GM21526 (cell line): Measurements from ENCODE around the gene NID1.
"Not testable (repeated sequence)": the region's sequence is repeated elsewhere in the genome, so short reads cannot be mapped to it uniquely, and the experiment has no call there.

ENCODE experiments used
- ATAC-seq: cut with Tn5 transposase; IDR thresholded peaks from one replicate; pipeline ENCODE4 v1.9.1; 2021; ENCODE audit warnings: moderate library complexity; ENCODE audit not compliant: unreplicated experiment, low FRiP score

NID1 gene

DNA sequence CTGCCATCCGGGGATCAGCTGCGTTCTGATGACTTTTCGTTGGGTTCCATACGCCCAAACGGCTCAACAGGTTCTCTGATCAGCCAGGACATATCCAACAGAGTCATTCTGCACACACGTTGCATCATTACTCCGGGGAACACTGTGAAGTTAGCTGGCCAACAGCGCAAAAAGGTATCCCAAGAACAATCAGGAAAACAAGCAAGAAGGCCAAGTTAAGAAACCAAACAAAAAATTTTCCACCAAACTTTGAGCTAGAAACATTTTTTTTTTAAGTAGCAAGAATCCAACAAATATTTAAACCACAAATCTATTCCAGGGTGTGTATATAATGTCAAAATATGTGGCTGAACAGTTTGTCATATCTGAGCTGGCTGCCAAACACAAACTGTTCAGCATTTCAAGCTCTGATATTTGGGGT lies 29.2 kb downstream of the NID1 start:
- no peak for ATAC-seq

DNA sequence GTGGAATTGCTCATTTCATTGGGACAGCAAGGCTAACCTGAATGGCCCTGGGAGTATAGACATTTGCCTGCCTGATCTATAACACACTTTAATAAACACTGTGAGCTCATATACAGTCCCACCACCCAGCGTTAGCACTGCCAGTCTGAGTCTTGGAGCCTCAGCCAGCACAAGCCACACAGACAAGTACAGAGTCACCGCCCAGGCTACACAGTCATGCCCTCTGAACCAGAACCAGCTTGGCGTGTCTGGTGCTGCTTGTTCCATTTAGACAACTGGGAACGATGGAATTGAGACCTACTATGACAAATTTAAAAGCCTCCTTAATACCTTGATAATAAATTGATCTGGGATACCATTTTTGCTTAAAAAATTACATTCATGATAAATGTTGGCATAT lies 31.6 kb downstream of the NID1 start:
- ATAC-seq: no peak

DNA sequence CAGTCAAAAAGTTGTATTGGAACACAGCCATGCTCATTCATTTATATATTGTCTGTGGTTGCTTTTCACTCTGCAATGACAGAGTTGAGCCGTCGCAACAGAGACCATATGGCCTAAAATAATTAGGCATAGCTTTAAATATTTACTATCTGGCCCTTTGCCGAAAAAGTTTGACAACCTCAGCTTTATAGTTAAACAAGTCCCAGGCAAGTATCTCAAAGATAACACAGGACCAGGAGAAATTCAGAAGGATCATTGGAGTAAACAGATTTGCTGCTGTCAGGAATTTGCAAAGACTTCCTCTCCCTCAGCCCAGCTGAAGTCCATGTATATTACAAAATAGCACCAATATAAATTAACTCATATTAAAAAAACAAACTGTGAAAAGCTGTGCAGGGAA lies 34.4 kb downstream of the NID1 start:
- no peak for ATAC-seq

DNA sequence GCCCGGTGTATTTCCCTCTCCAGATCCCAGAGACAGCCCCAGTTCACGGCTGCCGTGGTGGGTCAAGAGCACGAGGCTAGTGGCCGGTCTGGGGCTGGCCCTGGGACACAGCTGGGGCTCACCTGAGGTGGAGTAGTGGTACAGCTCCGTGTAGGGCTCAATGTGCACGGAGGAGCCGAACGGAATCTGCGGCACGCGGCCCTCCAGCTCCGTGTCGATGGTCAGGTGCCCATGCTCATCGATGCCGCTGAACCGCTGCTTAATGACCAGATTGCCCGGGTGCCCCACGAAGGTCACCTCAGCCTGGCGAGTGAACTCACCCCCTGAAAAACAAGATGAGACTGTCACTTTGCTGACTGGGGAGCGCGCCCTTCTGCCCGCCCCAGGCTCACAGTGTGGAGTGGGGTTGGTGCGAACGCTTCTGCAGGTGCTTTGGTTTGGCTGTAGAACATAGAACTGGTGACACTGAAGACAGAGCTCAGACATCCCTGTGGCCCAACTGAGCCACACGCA lies 35.4 kb downstream of the NID1 start:
- ATAC-seq: no peak

DNA sequence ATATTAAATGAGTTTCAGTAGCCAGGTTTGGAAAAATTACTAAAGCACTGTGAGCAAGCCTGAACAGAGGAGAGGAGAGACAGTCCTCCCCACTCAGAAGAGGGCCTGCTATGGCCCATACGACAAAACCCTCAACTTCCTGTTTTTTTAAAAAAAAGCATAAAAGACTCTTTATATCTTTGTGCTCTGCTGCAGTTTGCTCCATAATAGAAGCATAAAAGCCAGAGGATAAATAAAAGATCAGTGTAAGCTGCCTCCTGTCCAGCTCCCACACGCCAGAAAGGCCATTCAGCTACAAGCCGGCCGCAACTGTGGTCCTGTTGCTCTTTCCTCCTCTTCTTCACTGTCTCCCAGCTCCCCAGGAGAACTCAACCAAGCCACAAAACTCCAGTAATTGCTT lies 37.8 kb downstream of the NID1 start:
- no peak for ATAC-seq

DNA sequence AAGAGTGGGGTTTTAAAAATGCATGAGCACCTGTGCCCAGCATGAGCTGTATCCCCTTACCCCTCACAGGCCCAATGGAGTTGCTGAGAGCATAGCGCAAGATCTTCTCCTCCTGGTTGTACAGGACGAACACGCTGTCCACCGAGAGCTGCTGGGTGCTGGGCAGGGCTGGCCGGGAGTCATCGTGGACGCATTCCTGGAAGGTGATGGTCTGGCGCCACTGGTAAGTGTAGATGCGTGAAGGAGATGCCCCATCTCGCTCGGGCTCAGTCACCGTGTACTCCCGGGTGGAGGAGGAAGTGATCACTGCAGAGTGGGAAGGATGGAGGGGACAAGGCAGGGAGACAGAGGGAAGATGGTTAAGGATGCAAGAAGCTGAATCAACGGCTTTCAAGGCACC lies 39.1 kb downstream of the NID1 start:
- ATAC-seq: no peak

DNA sequence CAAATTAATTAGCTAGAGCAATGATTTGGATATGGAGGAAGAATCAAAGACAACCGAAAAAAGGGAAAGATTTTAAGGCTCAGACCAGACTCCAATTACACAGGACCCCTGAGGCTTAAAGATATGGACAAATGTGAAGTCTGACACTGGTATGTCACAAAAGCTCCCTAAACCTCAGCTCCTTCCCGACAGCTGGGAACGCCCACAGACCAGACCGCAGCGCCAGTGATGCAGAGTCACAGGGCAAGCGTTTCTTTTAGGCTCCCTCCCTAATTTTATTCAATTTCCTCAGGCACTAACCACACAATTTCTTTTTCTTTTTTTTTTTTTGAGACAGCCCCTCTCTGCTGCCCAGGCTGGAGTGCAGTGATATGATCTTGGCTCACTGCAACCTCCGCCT lies 40.2 kb downstream of the NID1 start:
- no peak for ATAC-seq

DNA sequence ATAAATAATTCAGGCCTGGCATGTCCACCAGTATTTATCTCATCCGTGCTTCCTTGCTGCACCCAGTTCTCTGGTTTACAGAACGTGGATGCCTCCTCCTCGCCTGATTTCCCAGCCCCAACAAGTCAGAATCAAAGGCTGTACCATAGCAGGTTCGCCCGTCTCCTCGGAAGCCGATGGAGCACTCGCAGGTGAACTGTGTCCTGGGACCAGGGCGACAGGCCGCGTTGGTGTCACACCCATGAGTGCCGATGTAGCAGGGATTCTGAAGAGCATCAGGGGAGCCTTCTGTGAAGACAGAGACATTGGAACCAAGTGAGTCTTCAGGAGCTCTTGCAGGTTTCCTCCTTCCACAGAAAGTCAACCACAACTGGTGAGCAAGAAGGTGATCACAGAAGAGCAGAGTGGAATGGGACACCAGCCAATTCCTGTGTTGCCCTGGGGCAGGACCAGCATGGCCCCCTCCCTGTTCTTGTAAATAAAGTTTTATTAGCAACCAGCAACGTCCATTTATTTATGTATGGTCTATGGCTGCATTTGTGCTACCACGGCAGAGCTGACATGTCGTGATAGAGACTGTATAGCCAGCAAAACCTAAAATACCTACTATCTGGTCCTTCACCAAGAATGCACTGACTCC lies 40.8 kb downstream of the NID1 start:
- no peak for ATAC-seq

DNA sequence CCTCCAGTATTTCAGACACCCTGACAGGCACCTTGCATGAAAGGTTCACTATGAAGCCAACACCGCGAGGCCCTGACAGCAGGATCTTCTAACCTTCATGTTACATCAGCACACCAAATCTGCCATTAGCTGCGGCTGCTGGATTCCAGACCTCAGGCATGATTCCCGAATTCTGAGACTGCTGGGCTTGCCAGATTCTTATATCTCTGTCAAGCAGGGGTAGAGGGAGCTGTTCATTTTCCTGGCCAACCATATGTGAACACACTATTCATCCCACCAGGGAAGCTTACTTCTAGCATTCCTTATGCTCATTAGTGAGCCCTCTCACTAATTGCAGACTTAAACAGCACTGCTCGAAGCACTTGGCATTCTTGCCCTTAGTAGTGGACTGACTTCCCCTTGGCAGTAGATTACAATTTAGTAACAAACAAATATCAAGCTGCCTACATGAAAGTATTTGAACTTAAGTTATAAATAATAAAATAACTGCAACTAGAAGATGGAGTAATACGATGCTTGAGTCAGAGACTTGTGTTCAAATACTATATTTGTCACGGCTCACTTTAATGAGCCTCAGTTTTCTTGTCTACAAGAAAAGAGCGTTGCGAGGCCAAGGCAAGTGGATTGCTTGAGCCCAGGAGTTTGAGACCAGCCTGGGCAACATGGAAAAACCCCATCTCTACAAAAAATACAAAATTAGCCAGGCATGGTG lies 43.3 kb downstream of the NID1 start:
- no peak for ATAC-seq

DNA sequence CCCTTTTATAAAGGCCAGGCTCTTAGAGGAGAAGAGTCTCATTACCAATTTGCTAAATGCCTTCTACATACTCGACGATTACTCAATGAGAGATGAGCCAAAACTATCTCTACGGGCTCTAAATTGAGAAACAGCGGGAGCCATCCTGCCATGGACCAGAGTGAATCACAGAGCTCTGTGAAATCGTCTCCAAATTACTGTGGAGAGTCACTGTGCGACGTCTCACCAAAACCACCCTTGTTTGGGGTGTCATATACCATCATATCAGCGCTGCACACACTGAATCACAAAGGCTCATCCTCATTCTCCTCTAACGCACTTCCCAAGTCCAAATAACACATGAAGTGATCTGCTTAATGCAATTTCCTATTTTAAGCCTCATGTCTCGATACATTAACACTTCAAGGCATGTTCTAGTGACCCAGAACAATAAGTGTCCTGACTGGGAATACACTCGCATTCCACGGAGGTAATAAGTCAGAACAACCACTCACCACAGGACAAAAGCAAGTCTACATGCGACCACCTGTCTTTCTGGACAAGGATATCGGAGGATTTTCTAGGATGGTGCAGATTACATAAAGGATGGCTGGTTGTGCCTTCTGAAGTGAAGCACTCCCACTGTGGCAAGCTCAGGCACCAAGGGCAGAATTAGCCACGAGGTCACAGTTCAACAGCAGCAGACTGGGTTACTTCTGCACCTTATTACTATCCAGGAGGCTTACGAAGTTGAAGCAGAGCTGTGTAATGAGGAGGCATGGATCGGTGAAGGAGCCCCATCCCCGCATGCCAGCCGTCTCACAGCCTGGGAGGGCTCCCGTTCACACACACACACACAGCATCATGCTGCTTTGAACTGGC lies 44.3 kb downstream of the NID1 start:
- ATAC-seq: no peak

DNA sequence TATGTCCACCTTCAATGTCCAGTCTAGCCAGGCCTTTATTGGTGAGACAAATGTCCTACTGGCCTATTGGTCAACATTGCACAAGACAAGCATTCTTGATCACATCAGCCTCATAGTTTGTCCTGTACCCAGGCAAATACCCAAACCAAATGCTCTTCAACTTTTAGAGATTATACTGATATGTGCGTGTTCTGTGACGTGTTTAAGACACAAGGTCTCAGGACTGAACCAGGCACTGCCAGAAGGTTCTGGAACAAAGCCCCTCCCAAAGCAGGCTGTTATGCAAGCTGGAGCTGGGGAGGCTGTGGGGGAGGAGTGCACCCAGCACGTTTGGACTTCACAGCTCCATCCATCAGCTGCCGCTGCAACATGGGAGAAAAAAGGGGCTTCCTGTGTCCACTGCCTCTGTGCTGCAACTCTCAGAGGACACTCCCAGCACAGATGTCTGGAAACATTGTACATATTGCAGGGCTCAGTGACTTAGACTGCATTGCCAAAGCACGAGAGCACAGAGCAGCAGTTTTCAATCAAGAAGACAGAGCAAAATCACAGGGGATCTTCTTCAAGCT lies 45.9 kb downstream of the NID1 start:
- no peak for ATAC-seq

DNA sequence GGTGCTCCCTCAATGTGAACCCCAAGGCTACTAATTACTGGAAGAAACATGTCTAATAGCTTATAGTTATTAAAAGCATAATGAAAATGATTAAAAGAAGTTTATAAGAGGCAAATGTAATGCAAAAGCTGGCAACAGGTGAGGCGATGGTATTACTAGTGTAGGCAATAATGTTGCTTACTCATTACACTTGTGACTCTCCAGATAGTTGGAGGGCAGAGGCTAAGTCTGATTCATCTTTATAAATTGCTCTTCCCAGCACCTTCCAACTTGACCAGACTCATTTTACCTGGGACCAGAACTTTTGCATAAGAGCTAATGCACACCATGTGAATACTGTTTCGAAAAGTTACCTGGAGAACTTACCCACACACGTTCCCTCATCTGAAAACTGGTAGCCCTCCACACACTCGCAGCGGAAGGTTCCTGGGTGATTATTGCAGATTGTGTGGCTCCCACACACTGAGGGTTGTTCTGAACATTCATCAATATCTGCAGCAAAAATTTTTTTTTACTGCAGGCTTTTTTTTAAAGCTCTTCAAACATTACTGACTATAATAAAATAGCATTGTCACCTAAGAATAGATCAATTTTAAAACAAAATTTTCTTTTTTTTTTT lies 48.0 kb downstream of the NID1 start:
- ATAC-seq: no peak

DNA sequence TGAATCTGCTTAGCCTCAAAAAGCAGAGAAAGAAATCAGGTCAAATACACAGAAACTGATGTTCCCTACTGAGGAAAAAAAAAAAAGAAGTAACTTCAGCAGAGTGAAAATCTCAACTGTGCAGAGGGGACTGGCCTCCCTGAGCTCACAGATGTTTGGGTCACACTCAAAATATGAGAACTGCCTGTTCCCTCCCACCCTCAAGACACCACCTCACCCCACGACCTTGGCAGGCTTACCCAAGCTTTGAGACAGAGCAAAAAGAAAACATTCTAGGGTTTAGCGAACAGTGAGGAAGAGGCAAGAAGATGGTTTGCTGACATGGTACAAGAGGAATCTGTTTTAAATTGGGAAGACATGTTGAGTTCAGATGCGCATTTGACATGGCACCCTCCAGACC lies 48.8 kb downstream of the NID1 start:
- no peak for ATAC-seq

DNA sequence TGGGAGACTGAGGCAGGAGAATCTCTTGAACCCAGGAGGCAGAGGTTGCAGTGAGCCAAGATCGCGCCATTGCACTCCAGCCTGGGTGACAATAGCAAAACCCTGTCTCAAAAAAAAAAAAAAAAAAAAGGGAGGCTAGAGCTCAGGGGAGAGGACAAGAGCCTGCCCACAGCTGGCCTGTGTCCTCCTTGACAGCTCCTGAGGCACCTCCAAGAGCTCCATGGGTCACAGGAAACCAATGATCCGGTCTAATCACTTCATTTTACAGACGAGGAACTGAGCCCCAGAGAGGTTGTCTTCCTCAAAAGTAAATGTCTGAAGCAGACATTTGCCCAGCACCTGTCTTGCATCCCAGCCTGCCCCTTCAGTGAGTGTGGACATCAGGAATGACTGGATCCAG lies 49.4 kb downstream of the NID1 start:
- no peak for ATAC-seq

DNA sequence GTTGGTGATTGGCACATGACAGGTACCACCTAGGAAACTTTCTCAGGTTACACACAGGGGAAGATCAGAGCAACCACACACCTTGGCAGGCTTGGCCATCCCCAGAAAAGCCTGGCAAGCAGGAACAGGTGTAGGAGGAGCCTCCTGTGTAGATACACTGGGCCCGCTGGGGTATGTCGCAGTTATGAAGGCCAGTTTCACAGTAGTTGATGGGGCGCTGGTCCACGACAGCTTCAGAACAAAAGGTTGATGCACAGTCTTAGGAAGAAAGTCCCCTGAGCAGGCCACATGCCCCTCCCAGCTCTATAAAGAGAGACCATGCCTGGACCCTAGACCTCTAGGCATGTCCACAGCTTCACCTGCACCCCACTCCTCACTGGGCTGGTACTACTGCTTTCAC lies 51.6 kb downstream of the NID1 start:
- no peak for ATAC-seq

DNA sequence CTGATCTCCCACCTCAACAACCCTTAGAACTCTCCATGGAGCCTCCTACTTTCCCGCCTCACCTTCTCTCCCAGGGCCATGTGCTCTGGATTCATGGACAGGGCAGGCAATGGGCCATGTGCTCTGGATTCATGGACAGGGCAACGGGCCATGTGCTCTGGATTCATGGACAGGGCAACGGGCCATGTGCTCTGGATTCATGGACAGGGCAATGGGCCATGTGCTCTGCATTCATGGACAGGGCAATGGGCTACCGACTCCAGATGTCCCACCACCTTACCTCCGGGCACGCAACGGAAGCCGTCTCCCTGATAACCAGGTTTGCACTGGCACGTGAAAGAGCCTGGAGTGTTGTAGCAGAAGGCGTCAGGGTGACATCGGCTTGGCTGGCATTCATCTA lies 53.2 kb downstream of the NID1 start:
- no peak for ATAC-seq

DNA sequence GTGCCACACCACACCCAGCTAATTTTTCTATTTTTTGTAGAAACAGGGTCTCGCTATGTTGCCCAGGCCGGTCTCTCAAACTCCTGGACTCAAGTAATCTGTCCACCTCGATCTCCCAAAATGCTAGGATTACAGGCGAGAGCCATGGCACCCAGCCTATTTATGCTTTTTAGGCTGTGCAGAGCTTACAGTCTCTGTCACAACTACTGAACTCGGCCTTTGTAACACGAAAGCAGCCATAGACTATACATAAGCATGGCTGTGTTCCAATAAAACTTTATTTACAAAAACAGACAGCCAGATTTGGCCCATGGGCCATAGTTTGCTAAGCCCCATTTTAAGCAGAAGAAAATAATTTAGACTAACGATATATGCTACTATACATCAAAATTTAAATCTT lies 54.4 kb downstream of the NID1 start:
- no peak for ATAC-seq

DNA sequence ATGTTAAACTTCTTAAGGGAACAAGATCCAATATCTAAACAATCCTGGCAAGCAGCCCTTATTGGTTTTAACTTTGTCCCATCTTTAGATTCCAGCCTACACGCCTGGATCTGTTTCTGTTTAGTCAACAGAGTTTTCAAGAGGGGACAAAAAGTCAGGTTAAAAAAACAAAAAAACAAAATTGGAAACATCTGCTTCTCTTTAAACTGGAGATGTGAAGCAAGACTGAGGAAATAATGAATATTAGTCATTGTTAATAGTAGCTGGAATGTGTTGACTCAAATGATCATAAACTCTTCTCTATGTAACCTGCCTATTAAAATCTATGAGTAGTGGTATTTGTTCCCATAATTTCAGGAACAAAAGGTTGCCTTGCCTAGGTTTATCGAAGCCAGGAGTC lies 55.0 kb downstream of the NID1 start:
- ATAC-seq: no peak

DNA sequence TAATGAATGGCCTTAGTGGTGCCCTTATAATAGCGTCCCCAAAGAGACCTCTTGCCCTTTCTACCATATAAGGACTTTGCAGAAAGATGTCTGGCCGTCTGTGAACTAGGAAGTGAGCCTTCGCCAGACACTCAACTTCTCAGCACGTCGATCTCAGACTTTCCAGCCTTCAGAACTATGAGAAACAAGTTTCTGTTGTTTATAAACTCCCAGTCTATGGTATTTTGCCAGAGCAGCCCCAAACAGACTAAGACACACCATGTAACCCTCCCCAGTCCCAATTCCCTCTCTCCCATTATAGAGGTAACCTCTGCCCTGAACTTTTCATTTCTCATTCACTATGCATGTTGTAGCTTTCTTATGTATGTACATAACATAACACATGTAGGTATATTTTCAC lies 55.7 kb downstream of the NID1 start:
- no peak for ATAC-seq

DNA sequence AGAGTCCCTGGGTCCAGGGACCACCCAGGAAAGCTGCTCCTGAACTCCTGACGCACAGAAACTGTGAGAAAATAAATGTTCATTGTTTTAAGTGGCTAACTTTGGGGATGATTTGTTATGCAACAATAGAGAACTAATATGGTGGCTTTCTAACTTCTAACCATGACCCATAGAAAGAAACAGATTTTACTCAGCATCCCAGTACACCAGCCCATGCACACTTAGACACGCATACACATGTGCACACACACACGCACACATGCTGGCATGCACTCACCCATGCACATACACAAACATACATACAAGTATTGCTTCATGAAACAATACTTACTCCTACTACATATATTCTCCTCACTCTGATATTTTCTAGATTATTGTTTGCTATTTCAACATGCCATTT lies 57.1 kb downstream of the NID1 start:
- no peak for ATAC-seq

DNA sequence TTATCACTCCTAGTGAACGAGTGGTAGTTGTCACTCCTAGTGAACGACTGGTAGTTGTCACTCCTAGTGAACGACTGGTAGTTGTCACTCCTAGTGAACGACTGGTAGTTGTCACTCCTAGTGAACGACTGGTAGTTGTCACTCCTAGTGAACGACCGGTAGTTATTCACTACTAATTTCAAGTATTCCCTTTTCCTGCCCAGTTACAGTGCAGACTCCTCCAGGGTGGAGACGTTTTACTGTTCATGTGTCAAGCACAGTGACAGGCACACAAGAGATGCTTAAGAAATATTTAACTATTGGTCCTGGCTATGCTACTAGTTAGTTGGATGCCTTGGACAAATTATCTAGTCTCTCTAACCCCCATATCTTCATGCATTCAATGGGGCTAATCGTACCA lies 61.8 kb downstream of the NID1 start:
- ATAC-seq: not testable (repeated sequence)
